Brain pericyte (primary cell): Measurements from ENCODE around the gene SORCS2.

Experiments used
- DNase-seq: peaks from one replicate; pipeline ENCODE4 v3.0.0-alpha.2; 2012; ENCODE audit warnings: low read depth, low spot score

Gene SORCS2

GRCh38 chr4:7773401-7774180 lies 581.3 kb downstream of the SORCS2 start:
- no peak for DNase-seq

- no peak for DNase-seq
Measured at GRCh38 chr4:7774301-7775294, 582.3 kb downstream of the SORCS2 start.

- no peak for DNase-seq
Measured at GRCh38 chr4:7775396-7775795, 583.1 kb downstream of the SORCS2 start.

- no peak for DNase-seq
Measured at GRCh38 chr4:7777017-7777710, 584.8 kb downstream of the SORCS2 start.

GRCh38 chr4:7777871-7778509 lies 585.7 kb downstream of the SORCS2 start:
- no peak for DNase-seq

GRCh38 chr4:7778510-7779431 lies 586.4 kb downstream of the SORCS2 start:
- peak; percentile 39 for DNase-seq

GRCh38 chr4:7779432-7779768 lies 587.1 kb downstream of the SORCS2 start:
- DNase-seq: no peak

GRCh38 chr4:7780751-7781348 lies 588.5 kb downstream of the SORCS2 start:
- DNase-seq: no peak

- no peak for DNase-seq
Measured at GRCh38 chr4:7781366-7781765, 589.0 kb downstream of the SORCS2 start.

GRCh38 chr4:7781993-7782392 lies 589.7 kb downstream of the SORCS2 start:
- no peak for DNase-seq

GRCh38 chr4:7782783-7783182 lies 590.4 kb downstream of the SORCS2 start:
- DNase-seq: no peak

GRCh38 chr4:7783541-7783940 lies 591.2 kb downstream of the SORCS2 start:
- no peak for DNase-seq

- DNase-seq: no peak
Measured at GRCh38 chr4:7784131-7784870, 592.0 kb downstream of the SORCS2 start.

GRCh38 chr4:7785017-7785416 lies 592.7 kb downstream of the SORCS2 start:
- DNase-seq: no peak

GRCh38 chr4:7786040-7786439 lies 593.7 kb downstream of the SORCS2 start:
- no peak for DNase-seq

- no peak for DNase-seq
Measured at GRCh38 chr4:7786517-7786916, 594.2 kb downstream of the SORCS2 start.

GRCh38 chr4:7787067-7787466 lies 594.7 kb downstream of the SORCS2 start:
- no peak for DNase-seq

- DNase-seq: no peak
Measured at GRCh38 chr4:7787681-7788141, 595.4 kb downstream of the SORCS2 start.

GRCh38 chr4:7788193-7788592 lies 595.9 kb downstream of the SORCS2 start:
- no peak for DNase-seq
